ENCODE measurements around the gene FLRT1.

FLRT1 gene

DNA sequence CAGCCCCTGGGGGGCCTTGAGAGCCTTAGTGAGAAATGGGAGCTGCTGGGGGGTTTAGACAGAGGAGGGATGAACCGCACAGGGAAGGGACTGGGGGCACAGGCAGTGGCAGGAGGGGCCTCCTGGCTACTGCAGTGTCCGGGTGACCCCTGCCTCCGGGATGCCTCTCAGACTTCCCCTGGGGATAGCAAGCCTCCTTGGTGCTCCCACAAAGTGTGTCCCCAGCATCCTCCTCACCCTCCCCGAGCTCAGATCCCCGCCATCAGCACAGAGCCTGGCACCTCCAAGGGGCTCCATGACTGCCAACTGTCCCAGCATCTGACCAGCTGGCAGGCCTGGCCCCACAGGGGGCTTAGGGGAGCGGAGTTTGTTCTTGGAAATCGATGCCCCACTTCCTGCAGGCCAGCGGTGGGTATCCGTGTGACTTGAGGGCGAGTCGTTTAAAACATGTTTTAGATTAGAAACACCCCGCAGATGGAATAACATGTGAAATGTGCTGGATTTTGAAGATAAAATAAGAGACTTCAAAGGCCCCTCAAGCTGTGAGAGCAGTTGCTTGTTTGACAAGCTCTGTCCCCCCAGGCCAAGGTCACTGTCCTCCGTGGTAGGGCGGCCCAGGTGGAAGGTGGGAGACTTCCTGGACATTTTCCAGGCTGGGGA is 13.5 kb upstream of the FLRT1 start:
- in situ Hi-C loops (cut with MboI; ENCODE audit: low sequenced_read_pairs): no loop called here

GRCh38 chr11:64023712-64024710 is 11.7 kb upstream of the FLRT1 start:
- in situ Hi-C loops (cut with MboI; ENCODE audit: low sequenced_read_pairs): no loop called here

GRCh38 chr11:64025205-64025604 is 10.5 kb upstream of the FLRT1 start:
- in situ Hi-C loops (cut with MboI; ENCODE audit: low sequenced_read_pairs): no loop called here

DNA sequence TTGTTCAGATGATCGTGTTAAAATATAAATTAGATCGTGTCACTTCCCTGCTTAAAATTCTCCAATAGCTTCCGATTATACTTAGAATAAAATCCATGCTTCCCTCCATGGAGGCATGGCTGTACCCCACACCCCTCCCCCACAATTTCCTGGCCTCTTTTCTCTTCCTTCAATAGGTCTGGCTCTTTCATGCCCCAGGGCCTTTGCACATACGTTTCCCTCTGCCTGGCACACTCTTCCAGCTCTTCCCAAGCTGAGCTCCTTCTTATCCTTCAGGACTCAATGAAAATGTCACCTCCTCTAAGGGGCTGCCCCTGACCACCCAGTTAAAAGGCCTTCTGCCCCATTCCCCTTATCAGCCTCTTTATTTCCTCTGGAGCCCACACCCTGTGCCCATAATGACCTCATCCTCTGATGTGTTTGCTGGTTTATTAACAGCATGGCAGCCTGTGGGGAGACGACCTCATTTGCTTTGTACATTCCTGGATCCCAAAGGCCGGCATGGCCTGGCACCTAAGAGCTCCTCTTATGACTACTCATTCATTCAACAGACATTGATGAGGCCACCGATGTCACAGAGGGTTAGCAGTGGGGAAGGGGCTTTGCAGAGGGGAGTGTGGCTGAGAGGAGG is 9.0 kb upstream of the FLRT1 start:
- in situ Hi-C loops (cut with MboI; ENCODE audit: low sequenced_read_pairs): no loop called here

- in situ Hi-C loops (cut with MboI; ENCODE audit: low sequenced_read_pairs): no loop called here
Observed at GRCh38 chr11:64027651-64028397, 7.9 kb upstream of the FLRT1 start.

DNA sequence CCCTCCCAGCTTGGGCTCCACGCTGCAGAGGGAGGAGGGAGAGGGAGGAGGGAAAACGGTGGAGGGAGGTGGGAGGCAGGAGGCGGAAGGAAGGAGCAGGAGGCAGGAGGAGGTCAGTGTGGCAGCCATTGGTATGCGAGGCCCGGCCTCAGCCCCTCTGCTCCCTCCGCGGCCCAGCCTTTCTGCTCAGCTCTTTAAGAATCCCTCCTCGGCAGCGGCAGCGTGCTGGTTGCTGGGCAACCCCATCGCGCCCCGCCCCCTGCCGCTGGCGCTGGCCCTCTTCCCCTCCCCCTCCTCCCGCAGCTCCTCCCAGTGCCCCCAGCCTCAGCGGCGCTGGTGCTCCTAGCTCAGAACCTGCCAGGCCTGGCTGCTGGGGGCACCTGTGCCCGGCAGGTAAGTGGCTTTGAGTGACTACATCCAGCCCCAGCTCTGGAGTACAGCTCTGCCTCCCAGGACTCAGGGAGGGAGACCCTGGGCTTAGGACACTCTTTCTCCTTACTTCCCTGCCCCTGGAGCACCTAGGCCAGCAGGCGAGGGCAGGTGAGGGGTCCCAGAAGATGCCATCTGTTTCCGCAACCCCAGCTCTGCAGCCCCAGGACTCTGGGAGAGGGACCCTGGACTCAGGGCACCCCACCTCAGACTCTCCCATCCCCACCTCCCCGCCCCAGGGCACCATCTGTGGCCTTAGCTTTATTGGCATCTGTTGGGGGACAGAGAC is 7.2 kb upstream of the FLRT1 start:
- in situ Hi-C loops (cut with MboI; ENCODE audit: low sequenced_read_pairs): no loop called here

DNA sequence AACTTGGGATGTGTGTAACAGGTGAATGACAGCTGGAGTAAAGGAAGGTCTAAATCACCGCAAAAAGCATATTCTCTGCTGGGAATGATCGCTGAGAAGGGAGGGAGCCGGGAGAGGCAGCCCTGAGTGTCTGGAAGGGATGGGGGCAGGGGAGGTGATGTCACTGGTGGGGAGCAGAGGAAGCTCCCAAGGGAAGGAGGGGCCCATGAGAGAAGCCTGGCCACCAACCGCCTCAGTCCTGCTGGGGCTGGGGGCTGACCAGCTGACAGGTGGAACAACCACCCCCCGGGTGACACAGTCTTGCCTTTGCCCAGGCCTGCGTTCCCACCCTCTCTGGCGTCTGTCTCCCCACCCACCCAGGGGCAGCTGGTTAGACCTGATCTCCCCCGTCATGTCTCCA is 6.0 kb upstream of the FLRT1 start:
- in situ Hi-C loops (cut with MboI; ENCODE audit: low sequenced_read_pairs): no loop called here

DNA sequence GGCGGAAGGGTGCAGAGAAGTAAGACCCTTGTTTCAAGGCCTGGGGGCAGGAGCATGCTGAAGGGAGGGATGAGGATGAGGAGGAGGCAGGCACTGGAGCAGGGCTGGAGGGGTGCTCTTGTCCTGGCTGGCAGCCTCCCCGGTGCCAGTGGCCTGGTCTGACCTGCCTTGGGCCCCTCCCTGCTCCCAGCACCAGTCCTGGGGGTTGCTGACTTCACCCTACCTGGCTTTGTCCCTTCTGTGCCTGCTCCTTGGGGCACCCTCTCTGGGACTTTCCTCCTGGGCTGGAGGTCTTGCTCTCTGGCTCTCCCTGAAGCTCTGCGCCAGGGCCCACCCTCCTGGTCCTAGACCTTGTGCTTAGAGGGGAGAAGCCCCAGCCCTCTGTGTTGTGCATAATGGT is 4.7 kb upstream of the FLRT1 start:
- in situ Hi-C loops (cut with MboI; ENCODE audit: low sequenced_read_pairs): no loop called here

DNA sequence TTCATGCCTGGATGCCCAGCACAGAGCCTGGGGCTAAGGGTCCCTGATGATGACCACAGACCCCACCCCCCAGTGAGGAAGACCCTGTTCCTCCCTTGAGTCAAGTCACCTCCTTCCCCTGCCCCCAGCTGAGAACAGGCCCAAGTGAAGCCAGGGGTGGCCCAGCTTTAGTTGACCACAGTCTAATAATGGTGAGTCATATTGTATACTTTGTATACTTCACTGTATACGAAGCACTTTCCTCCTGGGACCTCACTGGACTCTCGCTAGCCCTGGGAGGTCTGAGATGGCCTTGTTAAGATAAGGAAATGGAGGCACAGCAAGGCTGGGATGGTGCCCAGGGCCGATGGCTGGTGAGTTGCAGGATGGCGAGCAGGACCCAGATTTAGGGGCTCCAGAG is 3.7 kb upstream of the FLRT1 start:
- in situ Hi-C loops (cut with MboI; ENCODE audit: low sequenced_read_pairs): no loop called here

- in situ Hi-C loops (cut with MboI; ENCODE audit: low sequenced_read_pairs): no loop called here
Observed at GRCh38 chr11:64034411-64034811, 1.3 kb upstream of the FLRT1 start.

- in situ Hi-C loops (cut with MboI; ENCODE audit: low sequenced_read_pairs): no loop called here
Observed at GRCh38 chr11:64035081-64035524, 628 bp upstream of the FLRT1 start.

GRCh38 chr11:64036087-64037026 is 626 bp downstream of the FLRT1 start:
- in situ Hi-C loops (cut with MboI; ENCODE audit: low sequenced_read_pairs): no loop called here

GRCh38 chr11:64037027-64037634 is 1.4 kb downstream of the FLRT1 start:
- in situ Hi-C loops (cut with MboI; ENCODE audit: low sequenced_read_pairs): no loop called here

GRCh38 chr11:64038500-64038899 is 2.8 kb downstream of the FLRT1 start:
- in situ Hi-C loops (cut with MboI; ENCODE audit: low sequenced_read_pairs): no loop called here

- in situ Hi-C loops (cut with MboI; ENCODE audit: low sequenced_read_pairs): no loop called here
Observed at GRCh38 chr11:64039012-64039665, 3.4 kb downstream of the FLRT1 start.

GRCh38 chr11:64040684-64041322 is 5.1 kb downstream of the FLRT1 start:
- in situ Hi-C loops (cut with MboI; ENCODE audit: low sequenced_read_pairs): no loop called here

- in situ Hi-C loops (cut with MboI; ENCODE audit: low sequenced_read_pairs): no loop called here
Observed at GRCh38 chr11:64041846-64042245, 6.1 kb downstream of the FLRT1 start.

DNA sequence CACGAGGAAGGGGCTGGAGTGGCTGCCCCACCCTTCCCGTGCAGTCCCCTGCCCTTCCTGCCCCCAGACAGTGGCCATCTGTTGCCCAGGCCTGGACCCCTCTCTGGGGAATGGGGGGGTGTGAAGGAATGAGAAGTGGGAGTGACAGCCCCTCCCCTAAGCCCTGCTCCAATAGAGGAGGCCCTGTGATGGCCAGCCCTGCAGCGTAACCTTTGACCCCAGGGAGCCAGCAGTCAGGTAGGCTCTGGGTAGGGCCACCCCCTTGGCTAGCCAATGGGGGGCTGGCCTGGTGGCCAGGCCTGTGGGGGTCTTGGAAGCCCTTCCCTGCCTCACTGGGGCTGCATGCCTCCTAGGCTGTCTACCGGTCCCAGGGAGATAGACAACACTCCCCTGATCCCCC is 6.6 kb downstream of the FLRT1 start:
- in situ Hi-C loops (cut with MboI; ENCODE audit: low sequenced_read_pairs): no loop called here
